Fibroblast of skin of scalp (primary cell): Measurements from ENCODE around the gene METTL23.
"Not testable (repeated sequence)": the region's sequence is repeated elsewhere in the genome, so short reads cannot be mapped to it uniquely, and the experiment has no call there.

Experiments
- DNase-seq: peaks from one replicate; pipeline ENCODE4 v3.0.0-alpha.2; 2013

The METTL23 gene

DNA sequence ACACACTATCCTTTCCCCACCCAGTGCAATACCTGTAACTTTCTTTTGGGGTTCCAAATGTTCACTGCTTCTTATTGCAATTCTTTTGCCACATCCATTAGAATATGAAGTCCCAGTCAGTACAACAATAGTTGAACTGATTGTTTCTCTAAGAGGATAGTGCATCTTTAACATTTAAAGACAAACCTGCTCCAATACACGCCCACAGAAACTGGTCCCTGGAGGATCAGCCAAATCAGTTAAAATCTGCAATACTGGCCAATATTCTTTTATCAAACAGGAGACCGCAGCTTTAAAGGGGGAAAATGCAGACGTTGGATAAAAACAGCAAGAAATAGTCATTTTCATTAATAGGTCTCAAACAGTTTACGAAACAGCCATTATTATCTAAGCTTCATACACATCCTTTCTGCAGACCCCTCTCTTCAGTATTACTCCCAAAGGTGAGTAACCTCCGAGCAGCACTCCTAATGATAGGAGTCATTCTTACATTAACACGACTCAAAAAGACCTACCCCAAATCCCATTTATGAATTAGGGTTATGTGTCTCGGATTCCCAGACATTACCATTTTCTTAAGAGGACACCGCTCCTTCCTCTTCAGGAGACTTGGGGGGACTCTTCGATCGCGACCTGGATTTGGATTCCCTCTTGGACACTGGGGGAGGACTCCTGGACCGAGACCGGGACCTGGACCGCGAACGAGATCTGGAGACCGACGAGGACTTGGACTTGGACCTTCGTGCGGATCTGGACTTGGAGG is 9.1 kb downstream of the METTL23 start:
- DNase-seq, result no peak

DNA sequence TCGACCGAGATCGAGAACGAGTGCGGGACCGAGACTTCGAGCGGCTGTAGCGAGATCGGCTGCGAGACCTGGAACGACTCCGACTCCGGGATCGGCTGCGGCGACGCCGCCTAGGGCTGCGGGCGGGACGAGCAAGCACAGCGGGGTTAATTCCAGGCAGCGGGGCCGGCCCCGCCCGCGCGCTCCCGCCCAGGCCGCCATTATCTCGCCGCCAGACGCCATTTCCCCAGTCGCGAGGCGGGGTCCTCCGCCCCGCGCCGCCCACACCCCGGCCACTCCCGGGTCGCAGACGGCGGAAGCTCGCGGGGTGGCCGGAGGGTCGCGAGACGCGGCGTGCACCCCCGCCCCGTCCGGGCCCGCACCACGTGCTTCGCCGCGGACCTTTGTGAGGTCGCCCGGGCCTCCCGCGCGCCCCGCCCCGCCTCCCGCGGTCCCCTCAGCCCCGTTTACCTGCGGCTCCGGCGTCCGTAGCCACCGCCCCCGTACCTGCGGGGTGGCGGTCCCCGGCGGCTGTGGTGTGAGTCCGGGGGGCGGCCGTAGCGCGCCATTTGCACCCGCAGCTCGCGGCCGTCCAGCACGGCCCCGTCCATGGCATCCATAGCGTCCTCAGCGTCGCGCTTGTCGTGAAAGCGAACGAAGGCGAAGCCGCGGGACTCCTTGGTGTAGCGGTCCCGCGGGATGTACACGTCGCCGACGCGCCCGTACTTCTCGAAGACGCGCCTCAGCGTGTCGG is 9.9 kb downstream of the METTL23 start:
- peak; percentile 66 for DNase-seq

DNA sequence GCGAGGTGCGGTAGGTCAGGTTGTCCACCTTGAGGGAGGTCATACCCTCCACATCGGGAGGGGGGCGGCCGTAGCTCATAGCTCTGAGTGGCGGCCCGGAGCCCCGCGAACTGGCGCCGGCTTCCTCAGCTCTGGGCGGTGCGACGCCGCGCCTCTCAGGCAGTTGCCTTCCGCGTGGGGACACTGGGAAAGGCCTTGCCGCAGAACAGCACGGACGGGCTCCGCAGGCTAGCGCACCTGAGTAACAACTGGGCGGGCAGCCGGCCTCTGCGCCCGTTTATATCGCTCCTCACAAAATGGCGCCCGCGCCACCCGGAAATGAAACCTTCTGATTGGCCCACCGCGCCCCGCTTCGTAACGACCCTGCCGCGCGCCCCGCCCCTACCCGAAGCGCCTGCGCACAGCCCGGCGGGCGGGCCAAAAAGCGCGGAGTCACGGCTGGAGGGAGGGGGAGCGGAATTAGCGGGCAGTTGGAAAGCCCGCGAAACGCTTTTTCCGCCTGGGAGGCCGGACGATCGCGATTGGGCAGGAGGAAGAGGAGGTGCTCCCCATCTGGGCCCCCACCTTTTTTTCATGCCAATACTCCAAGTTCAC is 10.5 kb downstream of the METTL23 start, which contains the start of gene SRSF2:
Gene SRSF2 (minus strand): TSS at position 250 of the 594 bp plus-strand sequence. CDS start 171 bp downstream, at position 79.
- peak; percentile 99 for DNase-seq

DNA sequence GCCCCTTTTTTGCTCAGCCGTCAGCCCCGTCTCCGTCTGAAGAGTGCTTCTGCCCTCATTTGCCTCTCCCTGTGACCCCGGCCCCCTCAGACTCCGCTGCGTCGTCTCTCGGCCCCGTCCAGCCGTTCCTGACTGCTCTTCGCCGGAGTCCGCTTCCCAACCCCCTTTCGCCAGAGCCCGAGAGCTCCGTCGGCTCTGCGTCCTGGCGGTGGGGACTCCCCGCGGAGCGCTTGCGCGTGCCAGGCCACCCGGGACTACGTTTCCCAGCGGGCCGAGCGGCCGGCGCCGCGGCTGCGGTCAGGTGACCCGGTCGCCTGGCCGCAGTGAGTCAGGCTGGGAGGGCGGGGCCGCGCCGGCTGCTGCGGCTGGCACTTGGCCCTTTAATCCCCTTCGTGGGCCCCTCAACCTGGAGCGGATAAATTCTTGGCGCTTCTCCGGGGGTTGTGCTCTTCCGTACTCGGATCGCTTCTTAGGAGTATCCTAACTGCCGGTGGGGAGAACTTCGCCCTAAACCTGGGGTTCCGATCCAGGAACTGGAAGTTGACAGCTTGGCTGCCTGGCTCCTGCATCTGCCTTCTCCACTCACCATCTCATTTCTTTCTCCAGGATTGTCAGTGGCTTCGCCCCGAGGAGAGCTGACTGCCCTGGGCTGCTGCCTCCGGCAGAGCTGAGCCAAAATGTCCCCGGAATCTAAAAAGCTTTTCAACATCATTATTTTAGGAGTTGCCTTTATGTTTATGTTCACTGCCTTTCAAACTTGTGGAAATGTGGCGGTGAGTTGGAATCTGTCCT is 11.2 kb downstream of the METTL23 start, which contains the start of gene MFSD11:
Gene MFSD11 (plus strand): TSS at position 444 of the 792 bp plus-strand sequence. CDS start 234 bp downstream, at position 678.
- peak; percentile 94 for DNase-seq

DNA sequence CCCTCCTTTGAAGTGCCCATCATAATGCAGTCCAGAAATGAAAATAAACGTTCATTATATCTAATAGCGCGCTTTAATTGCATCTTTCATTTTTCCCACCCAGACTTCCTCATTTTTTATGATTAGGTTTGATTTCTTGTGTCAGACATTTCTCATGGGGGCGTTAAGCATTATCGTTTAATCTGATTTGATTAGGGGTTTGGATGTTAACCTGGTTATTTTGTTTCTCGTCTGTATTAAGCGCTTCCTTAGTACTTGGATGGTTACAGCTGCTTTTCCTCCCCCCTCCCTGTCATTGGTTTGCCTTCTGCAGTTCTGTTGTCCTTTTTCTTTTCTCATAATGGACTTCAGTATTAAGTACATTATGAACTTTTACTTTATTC is 11.8 kb downstream of the METTL23 start:
- no peak for DNase-seq

DNA sequence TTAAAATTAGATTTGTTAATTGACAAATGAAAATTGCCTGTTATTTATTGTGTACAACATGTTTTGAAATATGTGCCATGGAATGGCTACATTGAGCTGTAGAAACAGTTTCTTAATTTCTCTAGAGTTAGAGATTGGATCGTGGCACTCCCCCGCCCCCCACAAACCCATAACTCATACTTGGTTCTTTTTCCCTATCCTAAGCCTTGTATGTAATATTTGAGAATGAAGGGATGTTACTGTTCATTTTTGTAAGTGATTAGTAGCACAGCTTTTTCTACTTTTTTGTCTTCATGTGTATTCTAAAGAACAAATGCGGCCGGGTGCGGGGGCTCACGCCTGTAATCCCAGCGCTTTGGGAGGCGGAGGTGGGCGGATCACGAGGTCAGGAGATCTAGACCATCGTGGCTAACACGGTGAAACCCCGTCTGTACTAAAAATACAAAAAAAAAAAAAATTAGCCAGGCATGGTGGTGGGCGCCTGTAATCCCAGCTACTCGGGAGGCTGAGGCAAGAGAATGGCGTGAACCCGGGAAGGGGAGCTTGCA is 13.0 kb downstream of the METTL23 start:
- DNase-seq, result not testable (repeated sequence)

DNA sequence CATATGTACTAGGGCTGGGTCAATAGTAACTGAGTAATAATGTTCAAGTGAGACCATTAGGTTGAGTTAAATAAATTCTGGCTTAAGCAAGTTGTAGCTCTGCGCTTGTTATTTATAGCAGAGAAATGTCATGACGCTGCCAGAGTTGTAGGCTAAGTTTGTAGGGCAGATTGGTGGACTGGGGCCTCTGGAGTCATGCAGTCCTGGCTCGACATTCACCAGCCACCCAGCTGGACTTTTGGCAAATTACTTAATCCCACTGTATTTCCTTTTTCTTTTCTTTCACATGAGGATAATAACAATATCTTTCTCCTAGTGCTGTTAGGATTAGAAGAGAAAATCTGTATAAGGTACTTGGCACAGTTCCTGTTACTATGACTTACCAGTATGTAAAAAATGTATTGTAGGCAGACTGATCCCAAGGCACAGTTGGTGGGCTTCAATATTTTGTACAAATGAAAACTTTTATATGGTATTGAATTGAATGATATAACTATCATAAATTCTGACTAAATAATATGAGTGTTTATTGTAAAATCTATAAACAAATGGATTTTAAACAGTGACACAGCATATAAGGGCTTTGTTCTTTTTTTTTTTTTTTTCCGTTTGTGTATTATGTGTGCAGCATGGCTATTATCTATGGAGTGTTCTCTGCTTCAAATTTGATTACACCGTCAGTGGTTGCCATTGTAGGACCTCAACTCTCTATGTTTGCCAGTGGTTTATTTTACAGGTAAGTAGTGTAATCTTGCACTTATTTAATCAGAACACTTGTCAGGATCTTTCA is 13.9 kb downstream of the METTL23 start:
- DNase-seq, result peak; percentile 27

DNA sequence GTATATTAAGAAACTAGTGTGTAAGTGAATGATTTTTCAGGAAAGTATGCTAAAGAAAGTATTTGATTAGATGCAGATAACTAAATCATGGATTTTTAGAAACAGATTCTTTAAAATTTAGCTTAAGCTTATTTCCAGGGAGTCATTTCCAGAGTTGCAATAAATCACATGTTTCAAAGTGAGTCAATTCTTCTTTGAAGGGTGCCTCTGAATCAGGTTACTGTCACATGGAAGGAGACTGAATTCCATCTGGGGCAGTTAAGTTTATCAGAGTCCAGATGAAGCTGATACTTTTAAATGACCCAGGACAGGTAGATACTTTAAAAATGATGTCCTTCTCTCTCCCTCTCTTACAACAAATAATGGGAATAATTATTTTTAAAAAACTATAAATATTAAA is 16.3 kb downstream of the METTL23 start:
- no peak for DNase-seq

DNA sequence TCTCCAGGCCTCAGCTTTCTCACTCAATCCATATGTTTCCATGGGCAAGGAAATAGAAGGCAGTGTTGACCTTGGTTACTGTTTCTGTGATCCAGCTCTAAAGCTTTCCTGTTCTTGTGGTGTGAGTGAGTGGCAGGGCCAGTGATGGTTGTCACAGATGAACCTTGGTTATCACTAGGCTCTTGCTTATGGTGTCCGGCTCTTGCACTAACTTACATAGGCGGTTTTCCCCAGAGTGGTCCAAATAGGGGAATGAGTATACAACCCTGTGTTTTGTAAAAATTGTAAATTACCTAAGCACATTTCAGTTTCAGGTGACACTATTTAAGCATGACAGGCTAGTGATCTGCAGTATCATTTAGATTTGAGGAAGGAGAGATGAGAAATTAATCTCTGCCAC is 18.1 kb downstream of the METTL23 start:
- no peak for DNase-seq

DNA sequence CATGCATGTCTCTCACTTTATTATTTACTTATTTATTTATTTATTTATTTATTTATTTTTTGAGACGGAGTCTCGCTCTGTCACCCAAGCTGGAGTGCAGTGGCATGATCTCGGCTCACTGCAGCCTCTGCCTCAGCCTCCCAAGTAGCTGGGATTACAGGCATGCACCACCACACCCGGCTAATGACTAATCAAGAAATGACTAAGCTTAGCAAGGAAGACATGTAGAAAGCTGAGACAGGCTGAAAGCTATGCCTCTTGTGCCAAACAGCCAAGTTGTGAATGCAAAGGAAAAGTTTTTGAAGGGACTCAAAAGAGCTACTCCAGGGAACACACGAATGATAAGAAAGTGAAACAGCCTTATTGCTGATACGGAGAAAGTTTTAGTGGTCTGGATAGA is 19.1 kb downstream of the METTL23 start:
- not testable (repeated sequence) for DNase-seq

DNA sequence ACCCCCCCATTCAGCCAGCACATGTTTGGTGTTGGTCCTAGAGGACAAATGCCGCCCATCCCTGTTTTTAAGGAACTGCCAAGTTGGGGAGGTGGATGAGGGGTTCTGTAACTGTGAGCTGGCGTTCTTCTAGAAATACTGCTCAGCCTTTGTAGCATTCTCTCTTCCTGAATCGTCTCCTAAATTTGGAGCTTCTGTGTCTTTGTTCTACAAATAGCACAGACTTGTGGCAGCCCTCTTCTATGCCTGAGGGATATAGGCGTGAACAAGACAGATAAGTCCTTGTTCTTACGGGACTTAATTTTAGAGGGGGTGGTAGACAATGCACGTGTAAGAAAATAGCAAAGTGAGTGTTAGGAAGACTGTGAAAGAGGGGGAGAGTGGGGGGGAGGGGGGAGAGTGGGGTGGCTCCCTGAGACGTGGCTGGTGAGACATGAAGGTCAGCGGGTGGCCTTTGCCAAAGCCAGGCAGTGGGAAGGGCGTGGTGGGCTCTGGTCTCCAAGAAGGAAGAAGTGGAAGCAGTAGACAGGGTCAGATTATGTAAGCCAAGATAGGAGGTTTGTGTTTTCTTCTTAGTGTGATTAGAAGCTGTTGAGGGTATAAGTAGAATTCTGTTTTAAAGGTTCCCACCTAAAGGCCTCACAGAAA is 21.2 kb downstream of the METTL23 start:
- no peak for DNase-seq

DNA sequence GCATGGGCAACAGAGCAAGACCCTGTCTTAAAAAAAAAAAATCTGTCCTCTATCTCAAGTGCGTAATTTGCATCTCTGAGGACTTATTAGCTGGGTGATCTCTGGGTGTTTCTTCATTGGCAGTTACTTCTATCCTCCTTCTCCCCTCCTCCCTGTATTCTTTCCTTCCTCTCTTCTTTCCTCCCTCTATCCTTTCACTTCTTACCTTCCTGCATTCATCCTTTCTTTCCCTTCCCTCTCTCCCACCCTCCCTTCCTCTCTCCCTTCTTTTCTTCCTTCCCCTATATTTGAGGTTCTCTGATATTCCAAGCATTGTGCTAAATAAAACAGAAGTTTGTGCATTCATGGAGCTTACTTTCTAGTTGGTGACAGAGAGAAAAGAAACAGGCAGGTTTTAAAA is 22.0 kb downstream of the METTL23 start:
- DNase-seq, result no peak

DNA sequence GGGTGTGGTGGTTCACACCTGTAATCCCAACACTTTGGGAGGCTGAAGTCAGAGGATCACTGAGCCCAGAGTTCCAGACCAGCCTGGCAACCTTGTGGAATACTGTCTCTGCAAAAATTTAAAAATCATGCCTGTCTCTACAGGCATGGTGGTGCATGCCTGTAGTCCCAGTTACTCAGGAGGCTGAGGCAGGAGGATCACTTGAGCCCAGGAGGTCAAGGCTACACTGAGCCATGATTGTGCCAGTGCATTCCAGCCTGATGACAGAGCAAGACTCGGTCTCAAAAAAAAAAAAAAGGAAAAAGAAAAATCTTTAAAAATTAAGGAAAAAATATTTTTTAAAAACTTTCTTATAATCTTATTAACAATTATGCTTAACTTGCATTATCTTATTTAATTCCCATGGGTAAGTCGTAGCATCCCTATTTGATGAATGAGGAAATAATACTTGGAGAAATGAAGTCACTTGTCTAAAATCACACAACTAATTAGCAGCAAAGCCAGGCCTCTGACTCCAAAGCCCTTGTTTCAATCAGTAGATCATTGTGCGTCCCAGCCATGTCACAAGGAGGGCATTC is 24.9 kb downstream of the METTL23 start:
- DNase-seq, result no peak

DNA sequence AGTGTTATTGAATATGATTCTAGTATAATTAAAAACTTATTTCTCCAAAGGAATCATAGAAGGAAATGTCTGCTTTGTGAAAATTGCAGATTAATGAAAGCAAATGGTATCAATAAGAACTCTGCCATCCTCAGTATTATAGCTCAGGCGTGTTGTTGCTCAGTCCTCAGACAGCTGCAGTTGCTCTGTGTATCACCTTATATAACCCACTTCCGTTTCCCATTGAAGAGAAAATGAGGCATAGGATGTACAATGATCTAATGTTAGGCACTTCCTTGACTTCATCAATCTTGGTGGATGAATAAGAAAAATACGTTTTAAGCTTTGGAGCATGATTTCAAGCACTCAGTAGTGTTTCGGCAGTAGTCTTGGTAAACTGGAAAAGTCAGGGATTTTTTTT is 25.4 kb downstream of the METTL23 start:
- no peak for DNase-seq

DNA sequence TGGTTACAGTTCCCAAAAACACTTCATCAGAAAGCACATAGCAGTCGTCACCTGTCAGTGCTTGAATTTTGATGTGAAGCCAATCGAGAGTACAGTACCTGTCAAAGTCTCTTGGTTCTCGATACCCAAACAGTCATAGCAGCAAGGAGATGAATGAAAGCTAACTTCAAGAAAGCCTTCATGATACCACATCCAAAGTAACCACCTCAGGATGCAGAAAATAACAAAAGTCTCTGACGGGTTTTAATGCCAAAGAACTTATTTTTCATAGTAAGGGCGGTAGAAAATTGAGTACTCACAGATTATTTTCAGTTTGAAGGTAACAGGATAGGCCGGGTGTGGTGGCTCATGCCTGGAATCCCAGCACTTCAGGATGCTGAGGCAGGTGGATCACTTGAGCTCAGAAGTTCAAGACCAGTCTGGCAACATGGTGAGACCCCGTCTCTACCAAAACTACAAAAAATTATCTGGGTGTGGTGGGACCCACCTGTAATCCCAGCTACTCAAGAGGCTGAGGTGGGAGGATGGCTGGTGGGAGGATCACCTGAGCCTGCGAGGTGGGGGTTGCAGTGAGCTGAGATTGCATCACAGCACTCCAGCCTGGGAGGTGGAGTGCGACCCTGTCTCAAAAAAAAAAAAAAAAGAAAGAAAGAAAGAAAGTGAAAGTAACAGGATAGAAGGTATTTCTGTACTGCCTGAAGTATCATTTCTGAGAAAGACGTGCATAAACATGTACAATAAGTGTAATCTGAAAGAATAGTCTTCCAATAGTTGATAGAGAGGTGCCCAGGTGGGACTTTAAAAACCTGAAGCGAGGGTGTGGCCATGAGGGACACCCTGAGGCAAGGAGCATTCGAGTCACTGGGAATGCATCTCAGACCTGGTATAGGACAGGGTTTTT is 26.7 kb downstream of the METTL23 start:
- no peak for DNase-seq

DNA sequence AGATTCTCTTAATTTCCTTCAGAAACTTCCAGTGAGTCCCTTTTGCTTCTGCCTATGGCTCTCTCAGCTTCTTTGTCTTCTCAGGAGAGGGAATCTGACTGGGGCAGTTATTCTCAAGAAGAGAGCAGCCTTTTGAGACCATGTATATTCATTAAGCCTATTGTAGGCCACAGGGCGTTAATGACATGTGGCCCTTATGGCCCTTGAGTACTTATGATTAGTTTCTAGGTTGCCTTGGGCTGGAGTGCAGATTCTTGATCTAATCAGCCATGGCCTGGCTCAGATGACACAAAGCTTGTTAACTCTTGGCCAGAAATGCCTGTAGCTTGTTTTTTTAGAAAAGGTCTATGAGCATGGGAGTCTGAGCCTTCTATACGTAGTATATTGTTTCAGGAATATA is 28.6 kb downstream of the METTL23 start:
- DNase-seq, result no peak

DNA sequence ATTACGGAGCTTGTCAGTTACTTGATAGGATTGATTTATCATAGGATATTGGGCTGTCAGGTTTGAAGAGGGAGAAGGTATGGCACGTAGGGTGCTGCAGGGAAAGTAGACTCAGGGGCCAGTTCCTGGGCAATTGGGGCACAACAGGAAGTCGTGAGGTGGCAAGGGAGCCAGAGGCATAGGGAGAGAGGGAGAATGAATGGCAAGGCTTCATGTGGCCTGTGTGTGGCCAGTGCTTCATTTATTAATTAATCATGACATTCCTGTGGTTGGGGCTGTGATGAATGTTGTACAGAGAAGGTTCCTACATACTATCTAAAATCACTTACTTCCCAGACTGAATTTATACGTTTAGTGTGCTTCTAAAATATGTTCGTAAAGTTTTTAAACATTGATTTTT is 30.6 kb downstream of the METTL23 start:
- no peak for DNase-seq

DNA sequence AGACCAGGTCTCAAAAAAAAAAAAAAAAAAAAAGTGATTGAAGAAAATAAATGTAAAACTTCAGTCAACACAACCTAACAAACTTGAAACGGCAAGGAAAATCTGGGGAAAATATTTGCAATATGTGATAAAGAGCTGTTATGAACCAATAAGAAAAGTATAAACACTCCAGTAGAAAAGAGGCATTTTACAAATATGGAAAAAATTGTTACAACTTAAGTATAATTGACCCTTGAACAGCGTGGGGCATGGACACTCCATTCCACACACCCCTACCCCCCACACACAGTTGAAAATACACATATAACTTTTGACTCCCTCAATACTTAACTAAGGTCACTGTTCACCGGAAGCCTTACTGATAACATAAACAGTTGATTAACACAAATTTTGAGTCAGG is 31.9 kb downstream of the METTL23 start:
- DNase-seq, result no peak

DNA sequence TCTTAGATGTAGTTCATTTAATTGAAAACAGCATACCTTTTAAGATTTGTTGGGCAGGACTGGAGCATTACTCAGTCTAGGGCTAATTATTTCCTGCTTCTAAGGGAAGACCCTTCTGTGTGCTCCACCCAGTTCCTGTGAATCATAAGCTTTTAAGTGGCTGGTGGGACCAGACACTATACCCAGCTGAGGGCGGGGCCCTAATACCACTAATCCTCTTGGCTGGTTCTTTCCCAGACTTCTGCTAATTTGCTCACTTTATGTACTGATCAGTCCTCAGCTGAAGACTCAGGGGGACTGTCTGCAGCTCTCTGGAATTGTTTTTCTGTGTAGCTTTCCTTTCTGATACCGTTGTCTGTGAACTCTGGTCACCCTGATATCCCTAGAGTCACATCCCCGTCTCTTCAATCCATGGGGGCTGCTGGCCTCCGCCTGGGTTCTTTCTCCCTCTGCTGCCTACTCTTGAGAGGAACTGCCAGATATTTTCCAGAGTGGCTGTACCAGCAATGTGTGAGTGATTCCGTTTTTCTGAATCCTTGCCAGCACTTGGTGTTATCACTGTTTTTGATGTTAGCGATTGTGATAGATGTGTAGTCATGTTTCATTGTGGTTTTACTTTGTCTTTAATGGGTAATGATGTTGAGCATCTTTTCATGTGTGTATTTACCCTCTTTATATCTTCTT is 46.3 kb downstream of the METTL23 start:
- peak; percentile 91 for DNase-seq
